Adrenal gland (tissue), 5 donors: ENCODE measurements around the gene RHEBL1.

ENCODE experiments used
- POLR2A ChIP-seq, 2 donors: fragments of 450-650 bp; IDR thresholded peaks; one replicate each; pipeline ENCODE4 v1.6.1; 2017; ENCODE audit warnings: antibody characterized with exemption in 2 of 2, mild to moderate bottlenecking in 2 of 2, moderate library complexity in 1 of 2
- TF ChIP-seq, protein P1 (sequence below), 6 experiments: fragments of 450-650 bp in 4 of 6; fragments of 200-600 bp in 2 of 6; sonication (generic) in 1 of 6; IDR thresholded peaks; 1 replicate in 5 of 6; 2 replicates in 1 of 6; pipeline versions ENCODE4 v1.5.1 to v1.8.0; 2016 to 2021; ENCODE audit warnings: antibody characterized with exemption in 6 of 6, mild to moderate bottlenecking in 2 of 6, moderate library complexity in 1 of 6
- donor health status: DM: no; HTN: no; CAD: no.

DNA sequence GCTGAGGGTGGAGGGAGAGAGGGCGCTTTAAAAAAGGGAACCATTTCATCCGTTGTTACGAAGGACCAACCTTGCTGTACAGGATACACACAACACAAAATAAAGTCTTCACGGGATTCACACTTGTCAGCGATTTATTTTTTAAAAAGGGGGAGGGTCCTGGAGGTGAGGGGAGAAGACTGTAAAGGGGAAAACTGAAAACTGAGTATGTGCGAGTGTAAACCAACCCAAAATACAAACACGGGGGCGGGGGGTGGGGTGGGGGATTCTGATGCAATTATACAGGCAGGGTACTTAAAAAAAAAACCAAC, 50.7 kb downstream of the RHEBL1 start:
- TF ChIP-seq, protein P1, sequence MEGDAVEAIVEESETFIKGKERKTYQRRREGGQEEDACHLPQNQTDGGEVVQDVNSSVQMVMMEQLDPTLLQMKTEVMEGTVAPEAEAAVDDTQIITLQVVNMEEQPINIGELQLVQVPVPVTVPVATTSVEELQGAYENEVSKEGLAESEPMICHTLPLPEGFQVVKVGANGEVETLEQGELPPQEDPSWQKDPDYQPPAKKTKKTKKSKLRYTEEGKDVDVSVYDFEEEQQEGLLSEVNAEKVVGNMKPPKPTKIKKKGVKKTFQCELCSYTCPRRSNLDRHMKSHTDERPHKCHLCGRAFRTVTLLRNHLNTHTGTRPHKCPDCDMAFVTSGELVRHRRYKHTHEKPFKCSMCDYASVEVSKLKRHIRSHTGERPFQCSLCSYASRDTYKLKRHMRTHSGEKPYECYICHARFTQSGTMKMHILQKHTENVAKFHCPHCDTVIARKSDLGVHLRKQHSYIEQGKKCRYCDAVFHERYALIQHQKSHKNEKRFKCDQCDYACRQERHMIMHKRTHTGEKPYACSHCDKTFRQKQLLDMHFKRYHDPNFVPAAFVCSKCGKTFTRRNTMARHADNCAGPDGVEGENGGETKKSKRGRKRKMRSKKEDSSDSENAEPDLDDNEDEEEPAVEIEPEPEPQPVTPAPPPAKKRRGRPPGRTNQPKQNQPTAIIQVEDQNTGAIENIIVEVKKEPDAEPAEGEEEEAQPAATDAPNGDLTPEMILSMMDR (IDR thresholded peaks at IDR 0.05), result no peak
- TF ChIP-seq POLR2A (IDR thresholded peaks at IDR 0.05), result no peak
